GM23338 (cell line): Measurements from ENCODE around the gene SYNE2. TPM values are rescaled to one million over a fixed set of nuclear protein-coding genes. Genes with fewer than 3 reads are reported as not detected.

ENCODE experiments used
- ATAC-seq: fragments of 200-7000 bp; cut with Tn5 transposase; 3 replicates; pipeline ENCODE4 v1.9.1; 2020
- DNase-seq: peaks from one replicate; pipeline ENCODE4 v3.0.0-alpha.2; 2015; ENCODE audit warnings: low spot score
- H2AFZ ChIP-seq: fragments of 200-600 bp; sonication (generic); 2 replicates; pipeline ENCODE4 v1.8.0; 2016; ENCODE audit warnings: antibody characterized with exemption, mild to moderate bottlenecking, moderate library complexity
- H3F3A ChIP-seq: fragments of 200-600 bp; sonication (generic); replicated peaks from 2 replicates; pipeline ENCODE4 v1.8.0; 2017; ENCODE audit warnings: antibody characterized with exemption, mixed run types, low read depth
- H3K27ac ChIP-seq: fragments of 200-600 bp; sonication (generic); 2 replicates; pipeline ENCODE4 v1.6.1; 2016; ENCODE audit warnings: low read depth
- H3K27me3 ChIP-seq: fragments of 200-600 bp; sonication (generic); 2 replicates; pipeline ENCODE4 v1.8.0; 2016; ENCODE audit warnings: mild to moderate bottlenecking, mixed run types, moderate library complexity; ENCODE audit not compliant: insufficient read depth
- H3K36me3 ChIP-seq: fragments of 200-600 bp; sonication (generic); 2 replicates; pipeline ENCODE4 v1.8.0; 2016; ENCODE audit warnings: mild to moderate bottlenecking; ENCODE audit not compliant: insufficient read depth
- H3K4me1 ChIP-seq: fragments of 200-600 bp; sonication (generic); 2 replicates; pipeline ENCODE4 v1.8.0; 2016; ENCODE audit warnings: mild to moderate bottlenecking, moderate library complexity; ENCODE audit not compliant: insufficient read depth
- H3K4me2 ChIP-seq: fragments of 200-600 bp; sonication (generic); 2 replicates; pipeline ENCODE4 v1.7.1; 2017; ENCODE audit warnings: mixed run types
- H3K4me3 ChIP-seq: fragments of 200-600 bp; sonication (generic); 2 replicates; pipeline ENCODE4 v1.6.1; 2016; ENCODE audit warnings: mixed run types
- H3K79me2 ChIP-seq: fragments of 200-600 bp; sonication (generic); replicated peaks from 2 replicates; pipeline ENCODE4 v1.8.0; 2017; ENCODE audit warnings: mild to moderate bottlenecking; ENCODE audit not compliant: insufficient read depth
- H3K9me2 ChIP-seq: fragments of 200-600 bp; sonication (generic); 2 replicates; pipeline ENCODE4 v1.8.0; 2017; ENCODE audit not compliant: insufficient read depth
- H4K20me1 ChIP-seq: fragments of 200-600 bp; sonication (generic); replicated peaks from 2 replicates; pipeline ENCODE4 v1.8.0; 2017; ENCODE audit warnings: mild to moderate bottlenecking; ENCODE audit not compliant: insufficient read depth
- H3K27ac Mint-ChIP-seq: 2 replicates; pipeline ENCODE4 v1.8.0; 2020; ENCODE audit warnings: inconsistent platforms, mild to moderate bottlenecking, moderate library complexity, mixed read lengths
- H3K27me3 Mint-ChIP-seq: 3 replicates; pipeline ENCODE4 v1.8.0; 2022; ENCODE audit warnings: low read depth, mild to moderate bottlenecking, moderate library complexity, mixed read lengths, inconsistent platforms; ENCODE audit not compliant: insufficient read depth, poor library complexity
- H3K36me3 Mint-ChIP-seq: 3 replicates; pipeline ENCODE4 v1.8.0; 2021; ENCODE audit warnings: low read depth, mild to moderate bottlenecking, inconsistent platforms, moderate library complexity, mixed read lengths
- H3K4me1 Mint-ChIP-seq: 3 replicates; pipeline ENCODE4 v1.8.0; 2020; ENCODE audit warnings: mild to moderate bottlenecking, inconsistent platforms, mixed read lengths
- H3K4me3 Mint-ChIP-seq: 3 replicates; pipeline ENCODE4 v1.8.0; 2021; ENCODE audit warnings: moderate library complexity, mild to moderate bottlenecking, inconsistent platforms, mixed read lengths
- H3K9me3 Mint-ChIP-seq: 3 replicates; pipeline ENCODE4 v1.8.0; 2020; ENCODE audit warnings: moderate library complexity, mild to moderate bottlenecking, inconsistent platforms, mixed read lengths
- EZH2 ChIP-seq: fragments of 200-600 bp; sonication (generic); IDR thresholded peaks from one replicate; pipeline ENCODE4 v1.8.0; 2017; ENCODE audit warnings: antibody characterized with exemption, mild to moderate bottlenecking, low read depth; ENCODE audit not compliant: unreplicated experiment
- NANOG ChIP-seq: IDR thresholded peaks from 2 replicates; pipeline ENCODE4 v1.6.1; 2016; ENCODE audit warnings: antibody characterized with exemption, borderline replicate concordance
- POLR2AphosphoS5 ChIP-seq: IDR thresholded peaks from 2 replicates; pipeline ENCODE4 v1.6.1; 2016; ENCODE audit warnings: antibody characterized with exemption, low read depth
- ZNF114 ChIP-seq: fragments of 250-450 bp; sonication (Bioruptor Pico); IDR thresholded peaks from 2 replicates; pipeline ENCODE4 v1.5.0; 2020; ENCODE audit warnings: mild to moderate bottlenecking, moderate library complexity
- polyA plus RNA-seq: library from polyadenylated mRNA; unstranded; fragments of >200 nt; fragmentation: Nextera tagmentation; extraction: Ambion mirVana; gene quantifications from 2 replicates; pipeline ENCODE4 v1.2.1, GENCODE V29; 2016
- total RNA-seq: library from RNA; depleted of rRNA; stranded (reverse); fragments of >200 nt; shearing (Covaris generic); gene quantifications from 2 replicates; pipeline ENCODE4 v1.2.3, GENCODE V29; 2014
- TF ChIP-seq, protein P1 (sequence below): IDR thresholded peaks from 2 replicates; pipeline ENCODE4 v1.6.1; 2016; ENCODE audit warnings: antibody characterized with exemption
- TF ChIP-seq, protein P2 (sequence below): fragments of 250-450 bp; sonication (Bioruptor Pico); IDR thresholded peaks from 2 replicates; pipeline ENCODE4 v1.5.0; 2020; ENCODE audit warnings: mild to moderate bottlenecking, moderate library complexity

The SYNE2 gene
- total and polyA plus RNA-seq, 2 experiments from 2014 or later = 34.3 to 86.5 TPM

DNA sequence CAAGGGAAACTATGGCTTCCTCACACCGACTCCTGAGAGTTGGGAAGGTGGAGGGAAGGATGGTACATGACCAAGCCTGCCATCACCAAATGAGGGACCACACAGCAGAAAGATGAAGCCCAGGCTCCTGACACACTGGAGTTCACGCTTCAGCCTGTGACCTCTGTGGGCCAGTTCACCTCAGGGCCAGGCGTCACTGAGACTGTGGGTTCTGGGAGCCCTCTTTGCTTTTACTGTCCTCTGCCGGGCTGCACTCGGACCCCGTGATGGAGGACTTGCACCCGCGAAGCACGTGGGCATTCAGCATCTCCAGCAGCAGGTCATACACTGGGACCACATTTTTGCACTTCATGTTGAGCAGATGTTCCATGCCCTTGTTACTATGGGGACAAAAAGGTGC, 380.1 kb downstream of the SYNE2 start:
- no peaks in the 10 kb centered on the region for H3K9me3 Mint-ChIP-seq
- Histone ChIP-seq H2AFZ (no peak overlapping the region), H3K79me2 (no peaks in the 10 kb centered on the region), H3K4me3 (no peak overlapping the region), H3K27ac (no peak overlapping the region), H3F3A (no peaks in the 10 kb centered on the region), H3K36me3 (peaks cover 4% of the 10 kb centered on the region; the same call in 1 of the 2 replicates), H3K4me2 (no peak overlapping the region), H3K4me1 (no peaks in the 10 kb centered on the region), H3K27me3 (no peaks in the 10 kb centered on the region), H4K20me1 (no peaks in the 10 kb centered on the region; the same call in 1 of the 2 replicates), H3K9me2 (no peaks in the 10 kb centered on the region)
- peaks cover 10% of the 10 kb centered on the region for H3K27me3 Mint-ChIP-seq
- H3K4me3 Mint-ChIP-seq = no peak overlapping the region
- DNase-seq (no peak), ATAC-seq (no peak)
- no peak for TF ChIP-seq ZNF114 (CRISPR knock-in tag)
- TF ChIP-seq, protein P1, sequence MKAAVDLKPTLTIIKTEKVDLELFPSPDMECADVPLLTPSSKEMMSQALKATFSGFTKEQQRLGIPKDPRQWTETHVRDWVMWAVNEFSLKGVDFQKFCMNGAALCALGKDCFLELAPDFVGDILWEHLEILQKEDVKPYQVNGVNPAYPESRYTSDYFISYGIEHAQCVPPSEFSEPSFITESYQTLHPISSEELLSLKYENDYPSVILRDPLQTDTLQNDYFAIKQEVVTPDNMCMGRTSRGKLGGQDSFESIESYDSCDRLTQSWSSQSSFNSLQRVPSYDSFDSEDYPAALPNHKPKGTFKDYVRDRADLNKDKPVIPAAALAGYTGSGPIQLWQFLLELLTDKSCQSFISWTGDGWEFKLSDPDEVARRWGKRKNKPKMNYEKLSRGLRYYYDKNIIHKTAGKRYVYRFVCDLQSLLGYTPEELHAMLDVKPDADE = no peak
- no peak for TF ChIP-seq EZH2
- H3K36me3 Mint-ChIP-seq = peaks cover 6% of the 10 kb centered on the region; the same call in 2 of the 3 replicates
- H3K4me1 Mint-ChIP-seq = no peaks in the 10 kb centered on the region
- no peak overlapping the region for H3K27ac Mint-ChIP-seq

DNA sequence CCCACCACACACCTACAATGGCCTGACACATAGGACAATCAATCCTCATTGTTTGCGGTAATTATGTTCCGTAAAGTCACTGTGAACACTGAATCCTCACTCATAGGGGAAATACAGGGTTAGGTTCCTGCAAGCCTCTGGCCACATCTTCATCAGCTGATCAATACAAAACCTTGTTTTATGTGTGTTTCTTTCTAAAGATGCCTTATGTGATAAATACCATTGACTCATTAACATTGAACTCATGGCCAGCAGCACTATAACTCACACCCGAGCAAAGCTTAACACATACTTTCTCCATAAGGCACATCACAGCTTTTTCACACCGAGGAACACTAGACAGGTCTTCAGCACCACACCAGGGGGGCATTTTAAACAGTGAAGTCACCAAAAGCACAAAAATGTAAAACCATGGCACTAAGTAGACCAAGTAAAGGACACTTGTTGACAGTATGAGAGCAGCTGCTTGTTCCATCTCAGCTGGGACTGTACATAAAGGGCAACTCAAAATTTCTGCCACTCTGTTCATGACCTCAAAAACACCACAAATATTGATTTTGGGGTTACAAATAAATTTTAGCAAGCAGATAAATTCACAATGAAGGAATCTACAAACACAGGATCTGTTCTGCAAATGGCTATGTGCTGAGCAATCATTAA, 380.9 kb downstream of the SYNE2 start:
- Histone ChIP-seq H3F3A (no peaks in the 10 kb centered on the region), H2AFZ (no peak overlapping the region), H3K9me2 (no peaks in the 10 kb centered on the region), H3K4me3 (no peak overlapping the region), H4K20me1 (no peaks in the 10 kb centered on the region; the same call in 1 of the 2 replicates), H3K4me2 (no peak overlapping the region), H3K27me3 (no peaks in the 10 kb centered on the region), H3K4me1 (no peaks in the 10 kb centered on the region), H3K27ac (no peak overlapping the region), H3K36me3 (no peaks in the 10 kb centered on the region), H3K79me2 (no peaks in the 10 kb centered on the region)
- peaks cover 2% of the 10 kb centered on the region; the same call in 1 of the 3 replicates for H3K36me3 Mint-ChIP-seq
- H3K9me3 Mint-ChIP-seq = no peaks in the 10 kb centered on the region
- H3K4me3 Mint-ChIP-seq = no peak overlapping the region
- no peak overlapping the region for H3K27ac Mint-ChIP-seq
- ATAC-seq (no peak), DNase-seq (no peak)
- peaks cover 14% of the 10 kb centered on the region for H3K27me3 Mint-ChIP-seq
- no peaks in the 10 kb centered on the region for H3K4me1 Mint-ChIP-seq
- no peak for TF ChIP-seq POLR2AphosphoS5
- TF ChIP-seq, protein P2, sequence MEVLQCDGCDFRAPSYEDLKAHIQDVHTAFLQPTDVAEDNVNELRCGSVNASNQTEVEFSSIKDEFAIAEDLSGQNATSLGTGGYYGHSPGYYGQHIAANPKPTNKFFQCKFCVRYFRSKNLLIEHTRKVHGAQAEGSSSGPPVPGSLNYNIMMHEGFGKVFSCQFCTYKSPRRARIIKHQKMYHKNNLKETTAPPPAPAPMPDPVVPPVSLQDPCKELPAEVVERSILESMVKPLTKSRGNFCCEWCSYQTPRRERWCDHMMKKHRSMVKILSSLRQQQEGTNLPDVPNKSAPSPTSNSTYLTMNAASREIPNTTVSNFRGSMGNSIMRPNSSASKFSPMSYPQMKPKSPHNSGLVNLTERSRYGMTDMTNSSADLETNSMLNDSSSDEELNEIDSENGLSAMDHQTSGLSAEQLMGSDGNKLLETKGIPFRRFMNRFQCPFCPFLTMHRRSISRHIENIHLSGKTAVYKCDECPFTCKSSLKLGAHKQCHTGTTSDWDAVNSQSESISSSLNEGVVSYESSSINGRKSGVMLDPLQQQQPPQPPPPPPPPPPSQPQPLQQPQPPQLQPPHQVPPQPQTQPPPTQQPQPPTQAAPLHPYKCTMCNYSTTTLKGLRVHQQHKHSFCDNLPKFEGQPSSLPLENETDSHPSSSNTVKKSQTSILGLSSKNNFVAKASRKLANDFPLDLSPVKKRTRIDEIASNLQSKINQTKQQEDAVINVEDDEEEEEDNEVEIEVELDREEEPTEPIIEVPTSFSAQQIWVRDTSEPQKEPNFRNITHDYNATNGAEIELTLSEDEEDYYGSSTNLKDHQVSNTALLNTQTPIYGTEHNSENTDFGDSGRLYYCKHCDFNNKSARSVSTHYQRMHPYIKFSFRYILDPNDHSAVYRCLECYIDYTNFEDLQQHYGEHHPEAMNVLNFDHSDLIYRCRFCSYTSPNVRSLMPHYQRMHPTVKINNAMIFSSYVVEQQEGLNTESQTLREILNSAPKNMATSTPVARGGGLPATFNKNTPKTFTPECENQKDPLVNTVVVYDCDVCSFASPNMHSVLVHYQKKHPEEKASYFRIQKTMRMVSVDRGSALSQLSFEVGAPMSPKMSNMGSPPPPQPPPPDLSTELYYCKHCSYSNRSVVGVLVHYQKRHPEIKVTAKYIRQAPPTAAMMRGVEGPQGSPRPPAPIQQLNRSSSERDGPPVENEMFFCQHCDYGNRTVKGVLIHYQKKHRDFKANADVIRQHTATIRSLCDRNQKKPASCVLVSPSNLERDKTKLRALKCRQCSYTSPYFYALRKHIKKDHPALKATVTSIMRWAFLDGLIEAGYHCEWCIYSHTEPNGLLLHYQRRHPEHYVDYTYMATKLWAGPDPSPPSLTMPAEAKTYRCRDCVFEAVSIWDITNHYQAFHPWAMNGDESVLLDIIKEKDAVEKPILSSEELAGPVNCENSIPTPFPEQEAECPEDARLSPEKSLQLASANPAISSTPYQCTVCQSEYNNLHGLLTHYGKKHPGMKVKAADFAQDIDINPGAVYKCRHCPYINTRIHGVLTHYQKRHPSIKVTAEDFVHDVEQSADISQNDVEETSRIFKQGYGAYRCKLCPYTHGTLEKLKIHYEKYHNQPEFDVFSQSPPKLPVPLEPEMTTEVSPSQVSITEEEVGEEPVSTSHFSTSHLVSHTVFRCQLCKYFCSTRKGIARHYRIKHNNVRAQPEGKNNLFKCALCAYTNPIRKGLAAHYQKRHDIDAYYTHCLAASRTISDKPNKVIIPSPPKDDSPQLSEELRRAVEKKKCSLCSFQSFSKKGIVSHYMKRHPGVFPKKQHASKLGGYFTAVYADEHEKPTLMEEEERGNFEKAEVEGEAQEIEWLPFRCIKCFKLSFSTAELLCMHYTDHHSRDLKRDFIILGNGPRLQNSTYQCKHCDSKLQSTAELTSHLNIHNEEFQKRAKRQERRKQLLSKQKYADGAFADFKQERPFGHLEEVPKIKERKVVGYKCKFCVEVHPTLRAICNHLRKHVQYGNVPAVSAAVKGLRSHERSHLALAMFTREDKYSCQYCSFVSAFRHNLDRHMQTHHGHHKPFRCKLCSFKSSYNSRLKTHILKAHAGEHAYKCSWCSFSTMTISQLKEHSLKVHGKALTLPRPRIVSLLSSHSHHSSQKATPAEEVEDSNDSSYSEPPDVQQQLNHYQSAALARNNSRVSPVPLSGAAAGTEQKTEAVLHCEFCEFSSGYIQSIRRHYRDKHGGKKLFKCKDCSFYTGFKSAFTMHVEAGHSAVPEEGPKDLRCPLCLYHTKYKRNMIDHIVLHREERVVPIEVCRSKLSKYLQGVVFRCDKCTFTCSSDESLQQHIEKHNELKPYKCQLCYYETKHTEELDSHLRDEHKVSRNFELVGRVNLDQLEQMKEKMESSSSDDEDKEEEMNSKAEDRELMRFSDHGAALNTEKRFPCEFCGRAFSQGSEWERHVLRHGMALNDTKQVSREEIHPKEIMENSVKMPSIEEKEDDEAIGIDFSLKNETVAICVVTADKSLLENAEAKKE = no peak
- no peak for TF ChIP-seq NANOG
